GM06990 (cell line): ENCODE measurements around the gene NCAM2.

Source experiments
- DNase-seq: peaks from one replicate; pipeline ENCODE4 v3.0.0-alpha.2; 2011; ENCODE audit not compliant: insufficient read length; ENCODE audit errors: extremely low read depth
- H3K27me3 ChIP-seq: replicated peaks from 2 replicates; pipeline ENCODE4 v1.6.0; 2011; ENCODE audit warnings: low read length; ENCODE audit not compliant: control insufficient read depth, insufficient read depth
- H3K36me3 ChIP-seq: 2 replicates; pipeline ENCODE4 v1.5.1; 2011; ENCODE audit warnings: low read length; ENCODE audit not compliant: control insufficient read depth, insufficient read depth
- H3K4me3 ChIP-seq: replicated peaks from 2 replicates; pipeline ENCODE4 v1.5.1; 2011; ENCODE audit warnings: low read depth, mild to moderate bottlenecking, control low read depth, low read length
- TF ChIP-seq, protein P1 (sequence below): IDR thresholded peaks from 2 replicates; pipeline ENCODE4 v1.5.1; 2011; ENCODE audit warnings: low read length, control low read depth, mild to moderate bottlenecking, inconsistent platforms; ENCODE audit not compliant: insufficient read depth, poor library complexity, severe bottlenecking

NCAM2 gene

DNA sequence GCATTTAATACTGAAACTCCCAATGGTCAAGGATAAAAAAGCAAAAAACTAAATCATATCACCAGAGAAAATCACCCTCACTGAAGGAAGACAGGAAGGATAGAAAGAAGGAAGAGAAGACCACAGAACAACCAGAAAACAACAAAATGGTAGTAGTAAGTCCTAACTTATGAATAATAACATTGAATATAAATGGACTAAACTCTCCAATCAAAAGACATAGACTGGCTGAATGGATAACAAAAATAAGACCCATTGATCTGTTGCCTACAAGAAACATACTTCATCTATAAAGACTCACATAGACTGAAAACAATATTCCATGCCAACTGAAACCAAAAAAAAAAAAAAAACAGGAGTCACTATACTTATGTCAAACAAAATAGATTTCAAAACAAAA is 347.7 kb downstream of the NCAM2 start:
- TF ChIP-seq, protein P1, sequence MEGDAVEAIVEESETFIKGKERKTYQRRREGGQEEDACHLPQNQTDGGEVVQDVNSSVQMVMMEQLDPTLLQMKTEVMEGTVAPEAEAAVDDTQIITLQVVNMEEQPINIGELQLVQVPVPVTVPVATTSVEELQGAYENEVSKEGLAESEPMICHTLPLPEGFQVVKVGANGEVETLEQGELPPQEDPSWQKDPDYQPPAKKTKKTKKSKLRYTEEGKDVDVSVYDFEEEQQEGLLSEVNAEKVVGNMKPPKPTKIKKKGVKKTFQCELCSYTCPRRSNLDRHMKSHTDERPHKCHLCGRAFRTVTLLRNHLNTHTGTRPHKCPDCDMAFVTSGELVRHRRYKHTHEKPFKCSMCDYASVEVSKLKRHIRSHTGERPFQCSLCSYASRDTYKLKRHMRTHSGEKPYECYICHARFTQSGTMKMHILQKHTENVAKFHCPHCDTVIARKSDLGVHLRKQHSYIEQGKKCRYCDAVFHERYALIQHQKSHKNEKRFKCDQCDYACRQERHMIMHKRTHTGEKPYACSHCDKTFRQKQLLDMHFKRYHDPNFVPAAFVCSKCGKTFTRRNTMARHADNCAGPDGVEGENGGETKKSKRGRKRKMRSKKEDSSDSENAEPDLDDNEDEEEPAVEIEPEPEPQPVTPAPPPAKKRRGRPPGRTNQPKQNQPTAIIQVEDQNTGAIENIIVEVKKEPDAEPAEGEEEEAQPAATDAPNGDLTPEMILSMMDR = no peak
- no peaks in the 10 kb centered on the region for H3K36me3 ChIP-seq
- H3K27me3 ChIP-seq = no peaks in the 10 kb centered on the region
- H3K4me3 ChIP-seq = no peak overlapping the region
- DNase-seq = no peak

DNA sequence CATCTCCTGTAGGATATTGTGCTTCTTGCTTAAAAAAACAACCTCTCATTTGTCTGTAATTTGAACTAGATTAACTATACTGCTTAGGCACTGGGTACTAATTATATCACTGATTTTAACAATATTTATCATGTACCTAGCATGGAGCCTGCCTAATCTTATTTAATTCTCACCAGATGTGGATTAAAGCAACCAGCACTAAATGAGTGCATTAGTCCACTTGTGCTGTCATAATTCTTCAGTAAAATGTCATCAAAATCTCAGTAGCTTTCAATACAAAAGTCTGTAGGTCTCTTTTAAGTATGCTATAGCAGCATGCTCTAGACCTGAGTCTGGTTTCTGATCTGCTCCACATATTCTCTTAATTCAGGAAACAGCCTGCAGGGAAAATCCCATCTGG is 368.1 kb downstream of the NCAM2 start:
- TF ChIP-seq, protein P1 = no peak
- DNase-seq = no peak
- no peaks in the 10 kb centered on the region for H3K36me3 ChIP-seq
- H3K27me3 ChIP-seq = no peaks in the 10 kb centered on the region
- no peak overlapping the region for H3K4me3 ChIP-seq

DNA sequence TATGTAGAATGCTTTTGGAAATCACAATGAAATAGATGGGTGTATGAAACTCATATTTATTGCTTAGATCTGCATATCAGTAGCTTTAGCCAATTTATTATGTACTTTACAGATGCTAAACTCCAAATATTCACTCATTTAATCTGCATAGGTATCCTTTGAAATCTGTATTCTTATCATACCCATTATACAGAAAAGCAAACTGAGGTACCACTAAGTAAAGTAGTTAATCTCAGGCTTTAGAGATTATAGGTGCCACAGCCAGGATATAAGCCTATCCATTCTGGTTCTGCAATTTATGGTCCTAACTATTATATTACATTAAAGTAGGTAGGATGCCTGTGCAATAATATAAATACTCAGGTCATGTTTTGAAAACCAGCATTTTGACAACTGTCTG is 369.4 kb downstream of the NCAM2 start:
- Histone ChIP-seq H3K4me3 (no peak overlapping the region), H3K36me3 (no peaks in the 10 kb centered on the region), H3K27me3 (no peaks in the 10 kb centered on the region)
- TF ChIP-seq, protein P1 = no peak
- no peak for DNase-seq

DNA sequence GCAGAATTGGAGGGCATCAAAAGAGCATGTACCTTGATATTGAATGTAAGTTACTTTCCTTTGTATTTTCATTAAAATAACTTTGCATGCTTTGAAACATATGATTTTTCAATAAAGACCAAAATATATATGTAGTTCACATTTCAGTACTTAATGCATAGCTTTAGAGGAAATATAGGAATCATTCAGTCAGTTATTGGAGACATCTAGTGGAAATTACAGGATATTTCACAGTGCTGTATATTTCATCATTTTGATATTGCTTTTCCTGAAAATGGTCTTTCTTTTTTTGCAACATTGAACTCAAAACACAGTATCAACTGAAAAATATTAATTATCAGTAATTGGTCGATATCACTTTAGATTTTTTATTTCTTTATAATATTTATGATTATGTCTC is 375.8 kb downstream of the NCAM2 start:
- Histone ChIP-seq H3K4me3 (no peak overlapping the region), H3K36me3 (no peaks in the 10 kb centered on the region), H3K27me3 (no peaks in the 10 kb centered on the region)
- DNase-seq = no peak
- TF ChIP-seq, protein P1 = no peak

DNA sequence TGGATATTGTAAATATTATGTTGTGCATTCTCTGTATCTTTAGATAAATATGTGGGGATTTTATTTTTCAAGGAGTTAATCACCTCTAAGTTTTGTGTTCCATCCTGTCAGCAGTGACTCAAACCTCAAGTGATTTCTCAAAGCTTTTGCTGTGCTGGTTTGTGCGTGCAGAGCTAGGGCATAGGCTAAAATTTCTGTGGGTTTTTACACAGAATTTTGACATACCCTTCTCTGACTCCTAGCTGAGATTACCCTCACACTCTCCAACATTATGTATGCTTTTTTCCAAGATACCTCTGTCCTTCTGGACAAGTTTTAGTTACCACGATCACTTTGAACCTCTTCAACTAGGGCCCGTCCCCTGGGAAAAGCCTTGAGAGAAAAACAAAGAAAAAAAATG is 384.9 kb downstream of the NCAM2 start:
- no peak overlapping the region for H3K4me3 ChIP-seq

DNA sequence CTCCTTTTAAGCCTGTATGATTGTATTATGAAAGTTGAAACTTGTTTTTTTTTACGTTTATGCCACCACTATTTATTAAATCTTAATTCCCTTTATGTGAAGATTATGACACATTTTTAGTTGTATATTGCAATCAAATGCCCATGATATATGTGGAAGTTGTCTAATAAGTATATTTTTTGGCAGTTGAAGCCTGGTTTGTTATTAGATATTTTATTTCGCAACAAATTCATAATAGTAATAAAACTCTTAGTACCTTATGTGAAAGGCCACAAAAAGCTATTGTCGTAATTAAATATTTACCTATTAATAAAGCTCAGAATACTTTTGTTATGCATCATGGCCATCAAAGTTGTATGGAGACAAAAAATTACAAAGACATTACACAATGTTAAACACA is 386.8 kb downstream of the NCAM2 start:
- TF ChIP-seq, protein P1 = no peak
- Histone ChIP-seq H3K36me3 (no peaks in the 10 kb centered on the region), H3K27me3 (no peaks in the 10 kb centered on the region), H3K4me3 (no peak overlapping the region)
- DNase-seq = no peak

More for the DNA sequence above, 384.9 kb downstream of the NCAM2 start:
- no peaks in the 10 kb centered on the region for H3K36me3 ChIP-seq
- TF ChIP-seq, protein P1 = no peak
- no peak for DNase-seq
- no peaks in the 10 kb centered on the region for H3K27me3 ChIP-seq
